H9 (cell line): ENCODE measurements around the gene R3HDM2. TPM values are rescaled to one million over a fixed set of nuclear protein-coding genes. Genes with fewer than 3 reads are reported as not detected.

Experiments
- DNase-seq: peaks from one replicate; pipeline ENCODE4 v3.0.0-alpha.2; 2017
- H2AFZ ChIP-seq: one replicate; pipeline ENCODE4 v1.6.1; 2013; ENCODE audit warnings: mild to moderate bottlenecking, low read length, control low read depth, moderate library complexity
- H2AK5ac ChIP-seq: 2 replicates; pipeline ENCODE4 v1.6.1; 2013; ENCODE audit warnings: low read length, control low read depth, mixed read lengths; ENCODE audit not compliant: insufficient read length
- H2BK120ac ChIP-seq: one replicate; pipeline ENCODE4 v1.6.1; 2013; ENCODE audit warnings: low read depth, mild to moderate bottlenecking, low read length, control low read depth, inconsistent platforms; ENCODE audit not compliant: poor library complexity, severe bottlenecking
- H2BK12ac ChIP-seq: 2 replicates; pipeline ENCODE4 v1.6.1; 2013; ENCODE audit warnings: low read length, control low read depth, mixed read lengths, low read depth; ENCODE audit not compliant: insufficient read length
- H2BK15ac ChIP-seq: 2 replicates; pipeline ENCODE4 v1.6.1; 2013; ENCODE audit warnings: low read depth, low read length, control low read depth
- H2BK20ac ChIP-seq: one replicate; pipeline ENCODE4 v1.6.1; 2013; ENCODE audit warnings: low read depth, mild to moderate bottlenecking, low read length, control low read depth, inconsistent platforms; ENCODE audit not compliant: poor library complexity, severe bottlenecking
- H2BK5ac ChIP-seq: 2 replicates; pipeline ENCODE4 v1.6.1; 2013; ENCODE audit warnings: low read length, control low read depth, mixed read lengths; ENCODE audit not compliant: insufficient read length
- H3K14ac ChIP-seq: 2 replicates; pipeline ENCODE4 v1.6.1; 2013; ENCODE audit warnings: low read length, control low read depth; ENCODE audit not compliant: insufficient read depth
- H3K18ac ChIP-seq: 2 replicates; pipeline ENCODE4 v1.6.1; 2013; ENCODE audit warnings: low read depth, mild to moderate bottlenecking, mixed read lengths, low read length, control low read depth; ENCODE audit not compliant: insufficient read length
- H3K23ac ChIP-seq: 2 replicates; pipeline ENCODE4 v1.6.1; 2013; ENCODE audit warnings: low read length, control low read depth, mixed read lengths, low read depth; ENCODE audit not compliant: insufficient read length
- H3K23me2 ChIP-seq: 2 replicates; pipeline ENCODE4 v1.6.1; 2013; ENCODE audit warnings: low read depth, mild to moderate bottlenecking, mixed read lengths, low read length, control low read depth; ENCODE audit not compliant: insufficient read length, poor library complexity, severe bottlenecking
- H3K27ac ChIP-seq: 2 replicates; pipeline ENCODE4 v1.5.1; 2013; ENCODE audit warnings: low read length, control low read depth, mixed read lengths, low read depth; ENCODE audit not compliant: insufficient read length
- H3K27me3 ChIP-seq: 2 replicates; pipeline ENCODE4 v1.6.1; 2013; ENCODE audit warnings: low read length, control low read depth, inconsistent platforms; ENCODE audit not compliant: insufficient read depth
- H3K4ac ChIP-seq: 2 replicates; pipeline ENCODE4 v1.6.1; 2013; ENCODE audit warnings: low read depth, mild to moderate bottlenecking, control low read depth, inconsistent platforms, low read length, moderate library complexity
- H3K4me1 ChIP-seq: 2 replicates; pipeline ENCODE4 v1.6.1; 2013; ENCODE audit warnings: low read length, control low read depth, inconsistent platforms; ENCODE audit not compliant: insufficient read depth
- H3K4me2 ChIP-seq: 2 replicates; pipeline ENCODE4 v1.6.1; 2013; ENCODE audit warnings: low read length, control low read depth, mixed read lengths; ENCODE audit not compliant: insufficient read length, insufficient read depth
- H3K56ac ChIP-seq: 2 replicates; pipeline ENCODE4 v1.6.1; 2013; ENCODE audit warnings: low read depth, mild to moderate bottlenecking, mixed read lengths, low read length, control low read depth; ENCODE audit not compliant: insufficient read length
- H3K79me1 ChIP-seq: 2 replicates; pipeline ENCODE4 v1.6.1; 2013; ENCODE audit warnings: low read depth, mild to moderate bottlenecking, moderate library complexity, low read length, control low read depth, inconsistent platforms; ENCODE audit not compliant: insufficient read depth, poor library complexity, severe bottlenecking
- H3K79me2 ChIP-seq: 2 replicates; pipeline ENCODE4 v1.6.1; 2013; ENCODE audit warnings: low read length, control low read depth, inconsistent platforms; ENCODE audit not compliant: insufficient read depth
- H3K9ac ChIP-seq: 2 replicates; pipeline ENCODE4 v1.6.1; 2013; ENCODE audit warnings: low read length, control low read depth, mixed read lengths; ENCODE audit not compliant: insufficient read length; ENCODE audit errors: extremely low read depth
- H3K9me3 ChIP-seq: one replicate; pipeline ENCODE4 v1.6.1; 2013; ENCODE audit warnings: low read depth, low read length, inconsistent platforms; ENCODE audit not compliant: control insufficient read depth
- H3T11ph ChIP-seq: one replicate; pipeline ENCODE4 v1.6.1; 2013; ENCODE audit warnings: mild to moderate bottlenecking, low read length, control low read depth, inconsistent platforms
- H4K20me1 ChIP-seq: one replicate; pipeline ENCODE4 v1.6.1; 2013; ENCODE audit not compliant: control insufficient read depth, insufficient read length, insufficient read depth
- H4K5ac ChIP-seq: 2 replicates; pipeline ENCODE4 v1.6.1; 2013; ENCODE audit warnings: low read depth, mild to moderate bottlenecking, mixed read lengths, low read length, control low read depth; ENCODE audit not compliant: insufficient read length
- H4K8ac ChIP-seq: replicated peaks from 2 replicates; pipeline ENCODE4 v1.6.1; 2013; ENCODE audit warnings: low read length, control low read depth, mixed read lengths, low read depth; ENCODE audit not compliant: insufficient read length
- H4K91ac ChIP-seq: 2 replicates; pipeline ENCODE4 v1.6.1; 2013; ENCODE audit warnings: low read depth, mild to moderate bottlenecking, moderate library complexity, mixed read lengths, low read length, control low read depth; ENCODE audit not compliant: insufficient read length
- H3K27ac Mint-ChIP-seq, 3 experiments: 2 replicates in 2 of 3; 3 replicates in 1 of 3; pipeline ENCODE4 v1.8.0; 2020 to 2021; ENCODE audit warnings: mixed read lengths in 3 of 3, mild to moderate bottlenecking in 1 of 3, moderate library complexity in 1 of 3
- H3K27me3 Mint-ChIP-seq: 2 replicates; pipeline ENCODE4 v1.8.0; 2021; ENCODE audit warnings: low read depth, mild to moderate bottlenecking, moderate library complexity, mixed read lengths
- H3K36me3 Mint-ChIP-seq, 3 experiments: 2 replicates in 2 of 3; 3 replicates in 1 of 3; pipeline ENCODE4 v1.8.0; 2020 to 2021; ENCODE audit warnings: low read depth in 3 of 3, mixed read lengths in 3 of 3; ENCODE audit not compliant: insufficient read depth in 1 of 3
- H3K4me1 Mint-ChIP-seq, 2 experiments: 2 replicates each; pipeline ENCODE4 v1.8.0; 2020; ENCODE audit warnings: mixed read lengths in 2 of 2
- H3K4me3 Mint-ChIP-seq, 2 experiments: 2 replicates in 1 of 2; 3 replicates in 1 of 2; pipeline ENCODE4 v1.8.0; 2020 to 2021; ENCODE audit warnings: mild to moderate bottlenecking in 2 of 2, mixed read lengths in 2 of 2, moderate library complexity in 1 of 2
- H3K9me3 Mint-ChIP-seq, 2 experiments: 2 replicates in 1 of 2; 3 replicates in 1 of 2; pipeline ENCODE4 v1.8.0; 2020; ENCODE audit warnings: mild to moderate bottlenecking in 2 of 2, mixed read lengths in 2 of 2, moderate library complexity in 1 of 2
- WGBS: extraction: QIAGEN DNeasy Blood & Tissue Kit; methylation state at CpG from one replicate; pipeline ENCODE4 v1.1.7; 2013; ENCODE audit warnings: missing lambda C conversion rate, low lambda C conversion rate, mixed read lengths; ENCODE audit not compliant: insufficient read length; ENCODE audit errors: extremely low coverage; 5-methylcytosine and 5-hydroxymethylcytosine counted together
- total RNA-seq: library from RNA; stranded (reverse); gene quantifications from 2 replicates; pipeline ENCODE4 v1.2.1, GENCODE V29; 2021
- TF ChIP-seq, protein P1 (sequence below): fragments of 200-600 bp; sonication (generic); conservative IDR thresholded peaks from 3 replicates; pipeline ENCODE4 v1.8.0; 2021; ENCODE audit warnings: antibody characterized with exemption, mild to moderate bottlenecking

R3HDM2 gene
- total RNA-seq, 1 experiment from 2014 or later, result 43.9 TPM

DNA sequence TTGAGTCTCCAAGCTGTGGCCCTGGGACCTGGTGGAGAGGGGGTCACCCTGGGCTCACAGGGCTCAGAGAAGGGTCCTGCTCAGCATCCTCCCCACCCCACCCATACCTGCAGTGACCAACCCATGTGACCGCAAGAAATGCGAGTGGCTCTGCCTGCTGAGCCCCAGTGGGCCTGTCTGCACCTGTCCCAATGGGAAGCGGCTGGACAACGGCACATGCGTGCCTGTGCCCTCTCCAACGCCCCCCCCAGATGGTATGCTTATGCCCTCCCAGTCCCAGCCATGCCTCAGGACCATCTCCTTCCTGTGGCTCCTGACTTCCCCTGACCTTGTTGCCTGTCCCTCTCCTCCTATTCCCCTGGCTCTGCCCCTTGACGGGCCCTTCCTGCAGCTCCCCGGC is 220.9 kb downstream of the R3HDM2 start:
- H3T11ph ChIP-seq, result no peak overlapping the region
- H3K9ac ChIP-seq, result no peak overlapping the region
- H3K79me1 ChIP-seq, result no peaks in the 10 kb centered on the region
- H3K9me3 ChIP-seq, result no peaks in the 10 kb centered on the region
- no peak overlapping the region for H2BK12ac ChIP-seq
- H2AFZ ChIP-seq, result no peak overlapping the region
- WGBS, result no CpG with 5 or more reads among the region's 8 CpGs
- no peak overlapping the region for H4K5ac ChIP-seq
- H3K27ac ChIP-seq, result no peak overlapping the region
- H4K20me1 ChIP-seq, result no peaks in the 10 kb centered on the region
- no peaks in the 10 kb centered on the region for H3K23me2 ChIP-seq
- H3K4me3 Mint-ChIP-seq, result no peak overlapping the region
- H2BK20ac ChIP-seq, result no peak overlapping the region
- H3K56ac ChIP-seq, result no peak overlapping the region
- H3K18ac ChIP-seq, result no peak overlapping the region
- H3K4ac ChIP-seq, result no peak overlapping the region
- peaks cover 8% of the 10 kb centered on the region for H3K4me1 ChIP-seq
- no peak overlapping the region for H2BK120ac ChIP-seq
- H3K14ac ChIP-seq, result no peak overlapping the region
- H3K27ac Mint-ChIP-seq, result no peak overlapping the region
- H3K9me3 Mint-ChIP-seq, result no peaks in the 10 kb centered on the region
- no peaks in the 10 kb centered on the region for H3K79me2 ChIP-seq
- H3K4me2 ChIP-seq, result no peak overlapping the region
- peaks cover 17% of the 10 kb centered on the region for H3K27me3 Mint-ChIP-seq
- H3K23ac ChIP-seq, result no peak overlapping the region
- H4K91ac ChIP-seq, result no peak overlapping the region
- no peak overlapping the region for H2BK15ac ChIP-seq
- no peak for DNase-seq
- TF ChIP-seq, protein P1, sequence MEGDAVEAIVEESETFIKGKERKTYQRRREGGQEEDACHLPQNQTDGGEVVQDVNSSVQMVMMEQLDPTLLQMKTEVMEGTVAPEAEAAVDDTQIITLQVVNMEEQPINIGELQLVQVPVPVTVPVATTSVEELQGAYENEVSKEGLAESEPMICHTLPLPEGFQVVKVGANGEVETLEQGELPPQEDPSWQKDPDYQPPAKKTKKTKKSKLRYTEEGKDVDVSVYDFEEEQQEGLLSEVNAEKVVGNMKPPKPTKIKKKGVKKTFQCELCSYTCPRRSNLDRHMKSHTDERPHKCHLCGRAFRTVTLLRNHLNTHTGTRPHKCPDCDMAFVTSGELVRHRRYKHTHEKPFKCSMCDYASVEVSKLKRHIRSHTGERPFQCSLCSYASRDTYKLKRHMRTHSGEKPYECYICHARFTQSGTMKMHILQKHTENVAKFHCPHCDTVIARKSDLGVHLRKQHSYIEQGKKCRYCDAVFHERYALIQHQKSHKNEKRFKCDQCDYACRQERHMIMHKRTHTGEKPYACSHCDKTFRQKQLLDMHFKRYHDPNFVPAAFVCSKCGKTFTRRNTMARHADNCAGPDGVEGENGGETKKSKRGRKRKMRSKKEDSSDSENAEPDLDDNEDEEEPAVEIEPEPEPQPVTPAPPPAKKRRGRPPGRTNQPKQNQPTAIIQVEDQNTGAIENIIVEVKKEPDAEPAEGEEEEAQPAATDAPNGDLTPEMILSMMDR, result no peak
- H3K27me3 ChIP-seq, result peaks cover 5% of the 10 kb centered on the region
- H2AK5ac ChIP-seq, result no peak overlapping the region
- H3K36me3 Mint-ChIP-seq, result peaks cover 36 to 62% (median 62%) of the 10 kb centered on the region in 3 experiments
- H4K8ac ChIP-seq, result no peak overlapping the region
- peaks cover 19% of the 10 kb centered on the region in 2 experiments for H3K4me1 Mint-ChIP-seq
- no peak overlapping the region for H2BK5ac ChIP-seq
